ENCODE data around the gene NUDC.
A peak's percentile ranks its signal among the peaks of the same experiment; 100 is the strongest.

Gene NUDC

GRCh38 chr1:26993237-26994019, 71.9 kb downstream of the NUDC start, which contains the start of gene TRNP1:
Gene TRNP1 (plus strand): TSS chr1:26993692. CDS start chr1:26993787, 95 bp downstream.
- peak; percentile 71 for DNase-seq

DNA sequence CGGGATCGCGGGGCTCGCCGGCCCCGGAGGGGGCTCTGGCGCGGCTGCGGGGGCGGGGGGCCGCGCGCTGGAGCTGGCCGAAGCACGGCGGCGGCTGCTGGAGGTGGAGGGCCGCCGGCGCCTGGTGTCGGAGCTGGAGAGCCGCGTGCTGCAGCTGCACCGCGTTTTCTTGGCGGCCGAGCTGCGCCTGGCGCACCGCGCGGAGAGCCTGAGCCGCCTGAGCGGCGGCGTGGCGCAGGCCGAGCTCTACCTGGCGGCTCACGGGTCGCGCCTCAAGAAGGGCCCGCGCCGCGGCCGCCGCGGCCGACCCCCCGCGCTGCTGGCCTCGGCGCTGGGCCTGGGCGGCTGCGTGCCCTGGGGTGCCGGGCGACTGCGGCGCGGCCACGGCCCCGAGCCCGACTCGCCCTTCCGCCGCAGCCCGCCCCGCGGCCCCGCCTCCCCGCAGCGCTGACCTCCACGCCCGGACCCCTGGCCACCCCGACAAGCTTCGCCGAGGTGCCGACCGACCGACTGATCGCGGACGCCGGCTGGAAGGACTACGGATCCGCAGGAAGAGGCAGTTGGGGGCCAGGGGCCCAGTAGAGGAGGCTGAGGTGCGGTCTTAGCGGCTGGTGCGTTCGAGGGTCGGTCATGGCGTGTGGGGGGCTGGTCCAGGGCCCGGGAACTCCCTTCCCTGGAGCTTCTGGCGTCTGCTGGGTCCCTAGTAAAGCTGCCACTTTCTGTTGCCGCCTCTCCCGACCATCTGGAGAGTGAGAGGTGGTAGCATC, 72.7 kb downstream of the NUDC start:
- peak; percentile 7 for DNase-seq

GRCh38 chr1:26994787-26995517, 73.4 kb downstream of the NUDC start:
- DNase-seq: peak; percentile 76

- DNase-seq: no peak
Observed at GRCh38 chr1:26996024-26996423, 74.5 kb downstream of the NUDC start.
